OCI-LY7 (cell line): ENCODE data around the gene TP63. TPM values are rescaled to one million over a fixed set of nuclear protein-coding genes. Genes with fewer than 3 reads are reported as not detected.

Experiments
- BruUV-seq: library from RNA; stranded (reverse); fragments of 400-500 nt; replicated peaks from 2 replicates; lab custom pipeline; 2021; lab: Mats Ljungman, UMichigan
- CTCF ChIA-PET: fragments of 300-600 bp; sonication (Branson Sonifier 250); formaldehyde crosslinking; loops from one replicate; lab custom pipeline; 2022; ENCODE audit warnings: antibody characterized with exemption; ENCODE audit not compliant: unreplicated experiment; lab: Charles Lee
- POLR2A ChIA-PET: fragments of 300-600 bp; sonication (Branson Sonifier 250); formaldehyde crosslinking; loops from one replicate; lab custom pipeline; 2022; ENCODE audit warnings: antibody characterized with exemption; lab: Charles Lee
- DNase-seq: peaks from one replicate; pipeline ENCODE4 v3.0.0-alpha.2; 2015; ENCODE audit warnings: low spot score
- H2AFZ ChIP-seq: fragments of 200-600 bp; sonication (generic), shearing (Covaris generic); 2 replicates; pipeline ENCODE4 v1.6.1; 2014; ENCODE audit warnings: mild to moderate bottlenecking, antibody characterized with exemption, low read length, moderate library complexity
- H3K27ac ChIP-seq: fragments of 200-600 bp; sonication (generic); 2 replicates; pipeline ENCODE4 v1.5.1; 2014; ENCODE audit warnings: mixed run types, low read depth, mild to moderate bottlenecking, moderate library complexity, low read length, inconsistent platforms; ENCODE audit not compliant: poor library complexity, severe bottlenecking
- H3K36me3 ChIP-seq: fragments of 200-600 bp; sonication (generic); 2 replicates; pipeline ENCODE4 v1.6.1; 2014; ENCODE audit warnings: mild to moderate bottlenecking, antibody characterized with exemption, low read length, moderate library complexity, mixed read lengths; ENCODE audit not compliant: insufficient read depth
- H3K4me1 ChIP-seq: fragments of 200-600 bp; sonication (generic); 2 replicates; pipeline ENCODE4 v1.5.1; 2014; ENCODE audit warnings: mild to moderate bottlenecking, low read length; ENCODE audit not compliant: insufficient read depth, poor library complexity, severe bottlenecking
- H3K4me2 ChIP-seq: fragments of 200-600 bp; sonication (generic); 2 replicates; pipeline ENCODE4 v1.6.1; 2014; ENCODE audit warnings: mild to moderate bottlenecking, low read length
- H3K4me3 ChIP-seq: fragments of 200-600 bp; sonication (generic); 2 replicates; pipeline ENCODE4 v1.5.1; 2014; ENCODE audit warnings: mild to moderate bottlenecking, low read depth, low read length; ENCODE audit not compliant: poor library complexity, severe bottlenecking
- H3K79me2 ChIP-seq: fragments of 200-600 bp; sonication (generic); 2 replicates; pipeline ENCODE4 v1.6.1; 2016; ENCODE audit warnings: low read depth, mild to moderate bottlenecking, low read length, moderate library complexity, mixed read lengths; ENCODE audit not compliant: insufficient read depth
- H3K9me2 ChIP-seq: fragments of 200-600 bp; sonication (generic); 2 replicates; pipeline ENCODE4 v1.6.1; 2016; ENCODE audit warnings: mild to moderate bottlenecking, low read length, mixed read lengths; ENCODE audit not compliant: insufficient read depth
- H3K9me3 ChIP-seq: fragments of 200-600 bp; sonication (generic); 2 replicates; pipeline ENCODE4 v1.6.1; 2014; ENCODE audit warnings: mild to moderate bottlenecking, mixed run types, low read length, mixed read lengths
- H4K20me1 ChIP-seq: fragments of 200-600 bp; sonication (generic); 2 replicates; pipeline ENCODE4 v1.6.1; 2014; ENCODE audit warnings: mild to moderate bottlenecking, antibody characterized with exemption, low read length, moderate library complexity, mixed read lengths; ENCODE audit not compliant: insufficient read depth
- EZH2phosphoT487 ChIP-seq: fragments of 200-600 bp; sonication (generic); IDR thresholded peaks from 2 replicates; pipeline ENCODE4 v1.6.1; 2018; ENCODE audit warnings: low read depth, borderline replicate concordance, mild to moderate bottlenecking, mixed run types, antibody characterized with exemption, low read length, moderate library complexity, mixed read lengths
- intact Hi-C: fragments of 100-400 bp; cut with micrococcal nuclease; formaldehyde crosslinking; loops from one replicate; pipeline ENCODE4 v1.10.0; 2022; ENCODE audit not compliant: unreplicated experiment
- total RNA-seq, 2 experiments: library from RNA; depleted of rRNA in 1 of 2; stranded (reverse); fragments of >200 nt in 1 of 2; shearing (Covaris generic) in 1 of 2; gene quantifications; 2 replicates each; pipeline ENCODE4 v1.2.3, GENCODE V29; 2014 to 2022
- TF ChIP-seq, protein P1 (sequence below): fragments of 200-600 bp; sonication (generic); conservative IDR thresholded peaks from 2 replicates; pipeline ENCODE4 v1.5.1; 2014; ENCODE audit warnings: mild to moderate bottlenecking, antibody characterized with exemption, low read length, moderate library complexity, mixed read lengths

The TP63 gene
- total RNA-seq, 2 experiments from 2014 or later, result 0.16 to 1.1 TPM

DNA sequence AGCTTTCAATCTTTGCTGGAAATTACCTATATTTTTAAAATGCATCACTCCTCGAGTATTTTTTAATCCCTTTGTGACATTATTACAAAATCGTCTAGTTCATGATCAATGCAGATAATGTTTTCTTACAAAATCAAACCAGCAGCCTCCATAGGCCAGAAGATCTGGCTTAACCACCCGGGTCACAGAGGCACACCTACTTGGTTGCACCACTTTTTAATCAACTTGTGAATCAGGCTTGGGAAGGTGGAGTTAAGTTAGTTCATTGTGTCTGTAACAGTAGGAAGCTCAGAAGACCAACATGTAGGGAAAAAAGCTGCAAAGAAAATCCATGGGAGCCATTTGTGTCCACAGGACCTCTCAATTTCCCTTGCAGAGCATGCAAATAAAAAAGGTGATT lies 148.0 kb downstream of the TP63 start:
- POLR2A ChIA-PET, result interaction anchor here (0.7 to 1.6 kb wide), 2 partner anchors 21 to 1958 kb away, joined by 3 to 7 read pairs; no protein-coding TSS in a partner anchor

DNA sequence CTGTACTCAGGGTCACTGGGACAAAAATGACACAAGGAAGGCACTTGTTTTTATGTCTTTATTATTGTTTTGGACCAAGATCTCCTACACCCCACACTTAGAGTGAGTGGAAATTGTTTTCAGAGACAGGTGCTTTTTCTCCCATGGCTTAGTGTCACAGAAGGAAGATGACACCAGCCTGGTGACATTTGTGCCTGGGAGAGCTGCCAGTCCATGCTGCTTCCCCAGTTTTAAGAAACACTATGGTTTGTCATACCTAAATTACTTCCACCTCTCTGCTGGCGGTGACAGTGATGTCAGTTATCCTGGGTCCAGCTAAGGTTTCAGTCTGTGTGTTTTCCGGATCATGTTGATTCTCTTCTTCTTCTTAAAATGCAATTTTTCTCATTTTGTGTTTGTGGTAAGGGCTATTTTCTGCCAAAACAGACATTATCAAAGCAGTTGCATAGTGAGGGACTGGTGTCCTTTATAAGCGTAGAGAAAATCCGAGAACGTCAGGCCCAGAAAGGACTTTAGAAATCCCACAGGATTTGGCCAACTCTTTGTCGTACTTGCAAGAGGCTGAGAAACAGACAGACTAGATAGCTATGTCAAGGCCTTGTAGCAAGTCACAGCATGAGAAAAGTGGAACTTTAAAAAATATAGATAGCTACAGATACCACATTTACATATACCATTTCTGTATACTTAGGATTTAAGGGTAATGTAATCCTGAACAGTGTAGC lies 149.5 kb downstream of the TP63 start:
- BruUV-seq, result no TSS peak
- DNase-seq, result no peak
- intact Hi-C loops, result no loop called here
- no peaks in the 10 kb centered on the region for H4K20me1 ChIP-seq
- H3K4me3 ChIP-seq, result no peak overlapping the region
- H3K4me1 ChIP-seq, result no peaks in the 10 kb centered on the region
- no peaks in the 10 kb centered on the region for H3K79me2 ChIP-seq
- H3K4me2 ChIP-seq, result no peak overlapping the region
- no peaks in the 10 kb centered on the region for H3K9me3 ChIP-seq
- CTCF ChIA-PET, result no interaction called here
- no peaks in the 10 kb centered on the region for H3K9me2 ChIP-seq
- H3K36me3 ChIP-seq, result no peaks in the 10 kb centered on the region
- POLR2A ChIA-PET, result interaction anchor here (0.6 to 1.2 kb wide), 4 partner anchors 9 to 439 kb away, joined by 3 to 4 read pairs (median 3); no protein-coding TSS in a partner anchor
- TF ChIP-seq, protein P1, sequence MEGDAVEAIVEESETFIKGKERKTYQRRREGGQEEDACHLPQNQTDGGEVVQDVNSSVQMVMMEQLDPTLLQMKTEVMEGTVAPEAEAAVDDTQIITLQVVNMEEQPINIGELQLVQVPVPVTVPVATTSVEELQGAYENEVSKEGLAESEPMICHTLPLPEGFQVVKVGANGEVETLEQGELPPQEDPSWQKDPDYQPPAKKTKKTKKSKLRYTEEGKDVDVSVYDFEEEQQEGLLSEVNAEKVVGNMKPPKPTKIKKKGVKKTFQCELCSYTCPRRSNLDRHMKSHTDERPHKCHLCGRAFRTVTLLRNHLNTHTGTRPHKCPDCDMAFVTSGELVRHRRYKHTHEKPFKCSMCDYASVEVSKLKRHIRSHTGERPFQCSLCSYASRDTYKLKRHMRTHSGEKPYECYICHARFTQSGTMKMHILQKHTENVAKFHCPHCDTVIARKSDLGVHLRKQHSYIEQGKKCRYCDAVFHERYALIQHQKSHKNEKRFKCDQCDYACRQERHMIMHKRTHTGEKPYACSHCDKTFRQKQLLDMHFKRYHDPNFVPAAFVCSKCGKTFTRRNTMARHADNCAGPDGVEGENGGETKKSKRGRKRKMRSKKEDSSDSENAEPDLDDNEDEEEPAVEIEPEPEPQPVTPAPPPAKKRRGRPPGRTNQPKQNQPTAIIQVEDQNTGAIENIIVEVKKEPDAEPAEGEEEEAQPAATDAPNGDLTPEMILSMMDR, result no peak
- no peak overlapping the region for H2AFZ ChIP-seq
- no peak overlapping the region for H3K27ac ChIP-seq

More for the DNA sequence above, 148.0 kb downstream of the TP63 start:
- no peak overlapping the region for H3K4me3 ChIP-seq
- BruUV-seq, result no TSS peak
- intact Hi-C loops, result no loop called here
- no peaks in the 10 kb centered on the region for H3K9me2 ChIP-seq
- no peaks in the 10 kb centered on the region for H3K79me2 ChIP-seq
- CTCF ChIA-PET, result no interaction called here
- no peaks in the 10 kb centered on the region for H4K20me1 ChIP-seq
- no peak overlapping the region for H3K4me2 ChIP-seq
- no peak overlapping the region for H2AFZ ChIP-seq
- H3K9me3 ChIP-seq, result no peaks in the 10 kb centered on the region
- H3K36me3 ChIP-seq, result no peaks in the 10 kb centered on the region
- no peak for DNase-seq
- H3K4me1 ChIP-seq, result no peaks in the 10 kb centered on the region
- no peak for TF ChIP-seq EZH2phosphoT487
- TF ChIP-seq, protein P1, result no peak
- no peak overlapping the region for H3K27ac ChIP-seq

DNA sequence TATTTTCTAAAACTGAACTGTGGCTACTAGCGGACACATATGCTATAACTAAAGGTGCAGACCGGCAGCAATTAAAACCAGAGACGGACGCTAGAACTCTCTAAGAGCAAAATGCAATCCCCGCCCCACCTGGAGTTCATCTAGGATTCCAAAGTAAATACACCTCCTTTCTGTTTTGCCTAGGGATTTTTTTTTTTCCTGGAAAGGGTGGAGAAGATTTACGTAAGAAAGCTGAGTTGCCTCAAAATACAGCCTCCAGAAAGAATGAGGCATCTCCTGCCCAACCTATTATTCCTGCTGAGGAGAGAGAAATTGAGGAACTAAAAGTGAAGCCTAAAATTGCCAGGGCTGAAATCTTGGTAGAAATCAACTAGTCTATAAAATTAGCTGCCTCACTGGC lies 150.2 kb downstream of the TP63 start:
- no peak overlapping the region for H3K4me3 ChIP-seq
- no peak for TF ChIP-seq EZH2phosphoT487
- TF ChIP-seq, protein P1, result no peak
- intact Hi-C loops, result no loop called here
- H3K9me2 ChIP-seq, result no peaks in the 10 kb centered on the region
- H3K4me1 ChIP-seq, result no peaks in the 10 kb centered on the region
- no peaks in the 10 kb centered on the region for H4K20me1 ChIP-seq
- no peaks in the 10 kb centered on the region for H3K79me2 ChIP-seq
- CTCF ChIA-PET, result no interaction called here
- no TSS peak for BruUV-seq
- no peak for DNase-seq
- H3K36me3 ChIP-seq, result no peaks in the 10 kb centered on the region
- no peak overlapping the region for H3K27ac ChIP-seq
- H2AFZ ChIP-seq, result no peak overlapping the region
- H3K4me2 ChIP-seq, result no peak overlapping the region
- POLR2A ChIA-PET, result interaction anchor here (0.6 kb wide), 1 partner anchor 45 kb away, joined by 3 read pairs; no protein-coding TSS in a partner anchor
- H3K9me3 ChIP-seq, result no peaks in the 10 kb centered on the region
